SK-N-SH (cell line): Measurements from ENCODE around the gene KCNJ11. TPM values are rescaled to one million over a fixed set of nuclear protein-coding genes. Genes with fewer than 3 reads are reported as not detected.

Experiments
- CTCF ChIA-PET: fragments of 300-600, 350-600 bp; formaldehyde crosslinking; extraction: SDS; loops from one replicate; lab custom pipeline; 2021; lab: Yijun Ruan, JAX
- POLR2A ChIA-PET: fragments of 350-600 bp; sonication (Branson Sonifier 250); formaldehyde crosslinking; extraction: SDS; loops from one replicate; lab custom pipeline; 2020; ENCODE audit warnings: antibody characterized with exemption, inconsistent platforms; lab: Yijun Ruan, JAX
- DNase-seq: peaks from one replicate; pipeline ENCODE4 v3.0.0; 2012
- H2AFZ ChIP-seq: fragments of 200-600 bp; sonication (generic); 2 replicates; pipeline ENCODE4 v1.8.1; 2016; ENCODE audit warnings: antibody characterized with exemption, mild to moderate bottlenecking, low read depth
- H3F3A ChIP-seq: fragments of 200-600 bp; sonication (generic); replicated peaks from 2 replicates; pipeline ENCODE3; 2016; ENCODE audit warnings: antibody characterized with exemption, mild to moderate bottlenecking; ENCODE audit not compliant: insufficient read depth
- H3K27ac ChIP-seq, 2 experiments: fragments of 200-500 bp in 1 of 2; fragments of 200-600 bp in 1 of 2; sonication (Bioruptor generic) in 1 of 2; sonication (generic), shearing (Covaris generic) in 1 of 2; 2 replicates each; pipeline versions ENCODE4 v1.5.1 to v1.6.1; 2014 to 2016; ENCODE audit warnings: low read depth in 2 of 2, inconsistent platforms in 1 of 2, low read length in 1 of 2, mild to moderate bottlenecking in 1 of 2, mixed read lengths in 1 of 2
- H3K27me3 ChIP-seq: fragments of 200-600 bp; sonication (generic), shearing (Covaris generic); 2 replicates; pipeline ENCODE4 v1.6.1; 2016; ENCODE audit warnings: mixed run types; ENCODE audit not compliant: insufficient read depth
- H3K36me3 ChIP-seq, 2 experiments: fragments of 200-500 bp in 1 of 2; fragments of 200-600 bp in 1 of 2; sonication (Bioruptor generic) in 1 of 2; sonication (generic) in 1 of 2; replicated peaks in 1 of 2; 2 replicates each; pipeline versions ENCODE3 to v1.5.1; 2014 to 2016; ENCODE audit warnings: low read length in 1 of 2, mild to moderate bottlenecking in 1 of 2; ENCODE audit not compliant: insufficient read depth in 2 of 2, control insufficient read depth in 1 of 2
- H3K4me1 ChIP-seq, 2 experiments: fragments of 200-500 bp in 1 of 2; fragments of 200-600 bp in 1 of 2; sonication (Bioruptor generic) in 1 of 2; sonication (generic), shearing (Covaris generic) in 1 of 2; 2 replicates each; pipeline versions ENCODE4 v1.5.1 to v1.6.1; 2014 to 2016; ENCODE audit warnings: low read depth in 1 of 2, low read length in 1 of 2, mixed run types in 1 of 2; ENCODE audit not compliant: insufficient read depth in 2 of 2, control insufficient read depth in 1 of 2
- H3K4me2 ChIP-seq: fragments of 200-600 bp; sonication (generic), shearing (Covaris generic); 2 replicates; pipeline ENCODE4 v1.6.1; 2017; ENCODE audit warnings: mixed run types
- H3K4me3 ChIP-seq, 2 experiments: fragments of 200-500 bp in 1 of 2; fragments of 200-600 bp in 1 of 2; sonication (Bioruptor generic) in 1 of 2; sonication (generic), shearing (Covaris generic) in 1 of 2; 2 replicates each; pipeline versions ENCODE4 v1.5.1 to v1.8.1; 2014 to 2016; ENCODE audit warnings: low read depth in 2 of 2, inconsistent platforms in 1 of 2, low read length in 1 of 2, mild to moderate bottlenecking in 1 of 2, mixed read lengths in 1 of 2, moderate library complexity in 1 of 2
- H3K79me2 ChIP-seq: fragments of 200-600 bp; sonication (generic); 2 replicates; pipeline ENCODE4 v1.8.1; 2017; ENCODE audit warnings: mild to moderate bottlenecking; ENCODE audit not compliant: insufficient read depth
- H3K9ac ChIP-seq: fragments of 200-600 bp; sonication (generic); 2 replicates; pipeline ENCODE4 v1.6.1; 2017; ENCODE audit warnings: mixed run types
- H3K9me2 ChIP-seq: fragments of 200-600 bp; sonication (generic); 2 replicates; pipeline ENCODE4 v1.6.1; 2017; ENCODE audit warnings: mixed run types
- H3K9me3 ChIP-seq: fragments of 200-600 bp; sonication (generic); 2 replicates; pipeline ENCODE4 v1.6.1; 2017; ENCODE audit warnings: mixed run types, mild to moderate bottlenecking, moderate library complexity
- H4K20me1 ChIP-seq: fragments of 200-600 bp; sonication (generic); 2 replicates; pipeline ENCODE4 v1.6.1; 2017; ENCODE audit warnings: mild to moderate bottlenecking, mixed run types; ENCODE audit not compliant: insufficient read depth
- CHD2 ChIP-seq: fragments of 150-350 bp; IDR thresholded peaks from 2 replicates; pipeline ENCODE4 v1.6.1; 2018; ENCODE audit warnings: low read length; ENCODE audit not compliant: partially characterized antibody
- EP300 ChIP-seq, 2 experiments: IDR thresholded peaks; 2 replicates each; pipeline versions ENCODE4 v1.4.0 to v1.6.1; 2012; ENCODE audit warnings: borderline replicate concordance in 1 of 2, low read depth in 1 of 2, low read length in 1 of 2
- EZH2phosphoT487 ChIP-seq: fragments of 200-600 bp; sonication (generic); IDR thresholded peaks from 2 replicates; pipeline ENCODE4 v1.6.1; 2017; ENCODE audit warnings: low read depth, mixed run types, mild to moderate bottlenecking, antibody characterized with exemption, moderate library complexity, borderline replicate concordance
- FOSL2 ChIP-seq: IDR thresholded peaks from 2 replicates; pipeline ENCODE4 v1.4.0; 2012; ENCODE audit warnings: low read depth, mild to moderate bottlenecking, moderate library complexity, borderline replicate concordance
- FOXJ3 ChIP-seq: sonication (generic); formaldehyde crosslinking; IDR thresholded peaks from 2 replicates; pipeline ENCODE4 v1.5.1; 2020; ENCODE audit warnings: mild to moderate bottlenecking, missing genetic modification reagents
- FOXM1 ChIP-seq: IDR thresholded peaks from 2 replicates; pipeline ENCODE4 v1.4.0; 2012; ENCODE audit warnings: low read depth, mild to moderate bottlenecking
- IRF3 ChIP-seq: fragments of 150-350 bp; IDR thresholded peaks from 2 replicates; pipeline ENCODE4 v1.6.1; 2016; ENCODE audit warnings: mild to moderate bottlenecking, low read depth, low read length
- JUND ChIP-seq: IDR thresholded peaks from 2 replicates; pipeline ENCODE4 v1.4.0; 2012
- MEF2A ChIP-seq: IDR thresholded peaks from 2 replicates; pipeline ENCODE4 v1.4.0; 2012; ENCODE audit warnings: low read depth, borderline replicate concordance
- MXI1 ChIP-seq: IDR thresholded peaks from 2 replicates; pipeline ENCODE4 v1.6.1; 2012; ENCODE audit warnings: mild to moderate bottlenecking, low read depth, low read length, improper control_type of control experiment
- NFIC ChIP-seq: IDR thresholded peaks from 2 replicates; pipeline ENCODE4 v1.4.0; 2012; ENCODE audit warnings: borderline replicate concordance
- RAD21 ChIP-seq: IDR thresholded peaks from 2 replicates; pipeline ENCODE4 v1.6.1; 2012; ENCODE audit warnings: mild to moderate bottlenecking, low read length
- REST ChIP-seq: IDR thresholded peaks from 2 replicates; pipeline ENCODE4 v1.6.1; 2012; ENCODE audit warnings: mild to moderate bottlenecking, low read depth, low read length, moderate library complexity
- SMC3 ChIP-seq: IDR thresholded peaks from 2 replicates; pipeline ENCODE4 v1.6.1; 2012; ENCODE audit warnings: low read depth, low read length, improper control_type of control experiment
- TCF12 ChIP-seq: IDR thresholded peaks from 2 replicates; pipeline ENCODE4 v1.4.0; 2012
- TEAD4 ChIP-seq: IDR thresholded peaks from 2 replicates; pipeline ENCODE4 v1.4.0; 2012; ENCODE audit warnings: mild to moderate bottlenecking, borderline replicate concordance; ENCODE audit not compliant: insufficient read depth
- USF1 ChIP-seq: IDR thresholded peaks from 2 replicates; pipeline ENCODE4 v1.4.0; 2012; ENCODE audit warnings: low read depth, borderline replicate concordance
- USF2 ChIP-seq: fragments of 150-350 bp; IDR thresholded peaks from 2 replicates; pipeline ENCODE4 v1.6.1; 2017; ENCODE audit warnings: antibody characterized with exemption, low read length, low read depth, borderline replicate concordance
- YY1 ChIP-seq: IDR thresholded peaks from 2 replicates; pipeline ENCODE4 v1.4.0; 2012; ENCODE audit warnings: low read depth, mild to moderate bottlenecking
- WGBS: methylation state at CpG from one replicate; pipeline ENCODE4 v1.1.6; 2017; ENCODE audit warnings: low lambda C conversion rate; 5-methylcytosine and 5-hydroxymethylcytosine counted together
- polyA plus RNA-seq, 3 experiments: library from polyadenylated mRNA; depleted of rRNA; stranded (reverse); fragments of >200 nt; gene quantifications; 2 replicates each; pipeline ENCODE4 v1.2.3, GENCODE V29; 2012

KCNJ11 gene
- polyA plus RNA-seq, 1 of the 3 experiments (the other 2 are of a cell fraction): 0.23 TPM

- Histone ChIP-seq H3K27me3 (peaks cover 8% of the 10 kb centered on the region), H2AFZ (no peak overlapping the region), H3K4me3 (no peak overlapping the region), H3K9ac (no peak overlapping the region), H3K9me2 (no peaks in the 10 kb centered on the region), H3K4me1 (peaks cover 0 to 4% of the 10 kb centered on the region in 2 experiments; a peak in 1 of 4 replicates), H3K4me2 (no peak overlapping the region), H3K9me3 (no peaks in the 10 kb centered on the region), H3K36me3 (no peaks in the 10 kb centered on the region), H3K79me2 (no peaks in the 10 kb centered on the region), H3F3A (no peaks in the 10 kb centered on the region), H4K20me1 (no peaks in the 10 kb centered on the region), H3K27ac (no peak overlapping the region)
- 93% methylated on average over 5 of the region's 20 CpGs for WGBS
- no peak for TF ChIP-seq FOXM1
- TF ChIP-seq USF1: no peak
- TF ChIP-seq MEF2A: no peak
- TF ChIP-seq IRF3: no peak
- no peak for TF ChIP-seq TEAD4
- TF ChIP-seq SMC3: no peak
- TF ChIP-seq TCF12: no peak
- TF ChIP-seq FOXJ3: no peak
- TF ChIP-seq RAD21: no peak
- no peak for TF ChIP-seq EZH2phosphoT487
- CTCF ChIA-PET: interaction anchor here (0.8 to 18.5 kb wide), 11 partner anchors 11 to 125 kb away, joined by 3 to 1101 read pairs (median 6); no protein-coding TSS in a partner anchor
- POLR2A ChIA-PET: no interaction called here
- peak; percentile 8 for DNase-seq
These were observed 648 bp downstream of the KCNJ11 start for GRCh38 chr11:17387811-17388210.

- Histone ChIP-seq H3F3A (no peaks in the 10 kb centered on the region), H3K9ac (no peak overlapping the region), H3K9me2 (no peaks in the 10 kb centered on the region), H3K79me2 (no peaks in the 10 kb centered on the region), H3K9me3 (no peaks in the 10 kb centered on the region), H3K4me2 (no peak overlapping the region), H3K4me1 (peaks cover 0 to 4% of the 10 kb centered on the region in 2 experiments; a peak in 1 of 4 replicates), H4K20me1 (no peaks in the 10 kb centered on the region), H2AFZ (no peak overlapping the region), H3K36me3 (no peaks in the 10 kb centered on the region), H3K27ac (no peak overlapping the region), H3K4me3 (no peak overlapping the region), H3K27me3 (peaks cover 8% of the 10 kb centered on the region)
- ChIA-PET POLR2A (no interaction called here), CTCF (interaction anchor here (0.7 to 18.5 kb wide), 11 partner anchors 11 to 126 kb away, joined by 3 to 1101 read pairs (median 4); no protein-coding TSS in a partner anchor)
- no peak for DNase-seq
- WGBS: 87% methylated on average over 9 of the region's 20 CpGs
- no peak for TF ChIP-seq FOSL2
- TF ChIP-seq TCF12: no peak
- TF ChIP-seq EP300 (IDR thresholded peaks at IDR 0.05; ENCODE audit: borderline replicate concordance in 1 of 2, low read depth in 1 of 2, low read length in 1 of 2): no peak
- TF ChIP-seq JUND: no peak
- no peak for TF ChIP-seq CHD2
- TF ChIP-seq RAD21: no peak
- no peak for TF ChIP-seq YY1
- no peak for TF ChIP-seq MXI1
- TF ChIP-seq IRF3: no peak
- TF ChIP-seq REST: no peak
- no peak for TF ChIP-seq USF2
- TF ChIP-seq NFIC: no peak
- no peak for TF ChIP-seq MEF2A
- no peak for TF ChIP-seq USF1
These were observed 1.2 kb downstream of the KCNJ11 start for GRCh38 chr11:17387254-17387653.
